Measurements from ENCODE around the gene TBP.

The TBP gene

GRCh38 chr6:170532867-170533488 is 21.2 kb upstream of the TBP start:
- H3K27ac ChIP-seq: no peak overlapping the region
- no peak for DNase-seq (ENCODE audit: low read depth, low spot score)

- H3K27ac ChIP-seq: no peak overlapping the region
- DNase-seq (ENCODE audit: low read depth, low spot score): no peak
Observed at GRCh38 chr6:170533792-170534191, 20.4 kb upstream of the TBP start.

DNA sequence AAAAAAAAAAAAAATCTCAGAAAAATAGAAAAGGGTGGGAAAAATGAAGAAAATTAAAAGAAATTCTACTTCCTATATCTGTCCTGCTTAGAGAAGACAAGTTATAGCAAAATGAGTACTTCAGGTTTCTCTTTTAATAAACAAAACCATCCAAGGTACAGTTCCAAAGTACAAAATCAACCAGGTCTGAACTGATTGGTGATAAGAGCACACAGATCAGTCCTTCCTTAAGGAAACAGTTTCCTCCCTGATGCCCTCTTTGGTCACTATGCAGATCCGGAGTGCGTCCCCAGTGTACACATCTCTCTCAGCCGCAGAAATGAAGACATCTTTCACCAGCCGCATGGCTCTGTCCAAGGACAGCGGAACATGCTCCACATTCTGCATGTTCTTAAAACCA is 19.2 kb upstream of the TBP start:
- H3K27ac ChIP-seq: no peak overlapping the region

DNA sequence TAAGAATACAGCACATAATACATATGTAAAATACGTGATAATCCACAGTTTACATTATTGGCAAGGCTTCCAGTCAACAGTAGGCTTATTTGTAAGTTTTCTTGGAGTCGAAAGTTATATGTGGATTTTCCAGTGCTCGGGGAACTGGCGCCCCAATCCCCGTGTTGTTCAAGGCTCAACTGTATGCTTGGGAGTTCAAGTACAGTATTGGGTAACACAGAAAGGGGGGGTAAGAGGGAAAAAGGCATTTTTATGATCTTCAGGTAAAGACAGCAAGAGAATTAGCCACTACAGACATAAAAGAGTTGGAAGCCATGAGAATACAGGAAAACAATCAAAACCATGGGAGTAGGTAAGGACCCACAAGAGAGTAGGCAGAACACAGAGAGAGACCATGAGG is 17.5 kb upstream of the TBP start:
- DNase-seq (ENCODE audit: low read depth, low spot score): no peak
- no peak overlapping the region for H3K27ac ChIP-seq

More for the DNA sequence above, 19.2 kb upstream of the TBP start:
- no peak for DNase-seq (ENCODE audit: low read depth, low spot score)

DNA sequence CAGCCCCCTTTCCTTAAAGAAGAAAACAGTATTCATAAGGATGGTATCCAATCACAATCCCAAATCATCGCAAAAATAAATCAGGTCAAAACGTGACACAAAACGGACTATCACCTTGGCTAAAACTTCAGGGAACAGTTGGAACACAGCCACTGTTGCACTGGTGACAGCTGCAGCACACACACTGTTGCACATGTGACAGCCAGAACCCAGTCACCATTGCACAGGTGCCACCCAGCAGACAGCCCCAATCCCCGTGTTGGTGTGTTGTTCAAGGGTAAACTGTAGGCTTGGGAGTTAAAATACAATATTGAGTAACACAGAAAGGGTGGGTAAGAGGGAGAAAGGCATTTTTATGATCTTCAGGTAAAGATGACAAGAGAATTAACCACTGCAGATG is 16.8 kb upstream of the TBP start:
- DNase-seq (ENCODE audit: low read depth, low spot score): no peak
- no peak overlapping the region for H3K27ac ChIP-seq

DNA sequence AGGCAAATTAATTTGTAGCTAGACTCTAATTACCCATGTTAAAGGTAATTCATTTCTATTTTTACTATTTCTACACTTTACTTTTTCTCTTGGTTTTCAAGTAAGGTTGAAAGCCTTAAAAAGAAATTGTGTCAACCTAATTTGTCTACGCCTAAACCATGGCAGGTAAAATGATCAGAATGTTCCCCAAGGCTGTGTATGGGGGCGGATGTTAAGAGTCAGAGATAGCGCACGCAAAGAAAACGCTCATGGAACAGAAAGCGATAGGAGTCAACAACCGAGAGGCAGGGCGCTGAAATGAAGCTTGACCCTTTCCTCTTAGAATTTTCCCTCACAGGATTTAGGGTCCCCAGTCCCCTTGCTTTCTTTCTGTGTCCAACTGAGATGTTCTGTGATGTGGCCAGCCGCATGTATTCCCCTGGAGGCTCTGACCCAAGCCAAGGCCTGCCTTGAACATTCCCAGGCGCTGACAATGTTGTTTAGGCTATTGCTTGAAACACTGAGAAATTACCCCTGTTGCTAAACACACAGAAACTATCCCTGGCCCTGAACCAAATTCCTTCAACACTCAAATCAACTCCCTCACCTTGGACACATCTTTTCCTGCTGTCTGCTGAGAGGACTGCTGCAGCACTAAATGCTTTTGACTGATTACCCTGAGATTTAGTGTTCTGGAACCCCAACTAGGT is 12.0 kb upstream of the TBP start:
- DNase-seq (ENCODE audit: low read depth, low spot score): no peak
- H3K27ac ChIP-seq: no peak overlapping the region

DNA sequence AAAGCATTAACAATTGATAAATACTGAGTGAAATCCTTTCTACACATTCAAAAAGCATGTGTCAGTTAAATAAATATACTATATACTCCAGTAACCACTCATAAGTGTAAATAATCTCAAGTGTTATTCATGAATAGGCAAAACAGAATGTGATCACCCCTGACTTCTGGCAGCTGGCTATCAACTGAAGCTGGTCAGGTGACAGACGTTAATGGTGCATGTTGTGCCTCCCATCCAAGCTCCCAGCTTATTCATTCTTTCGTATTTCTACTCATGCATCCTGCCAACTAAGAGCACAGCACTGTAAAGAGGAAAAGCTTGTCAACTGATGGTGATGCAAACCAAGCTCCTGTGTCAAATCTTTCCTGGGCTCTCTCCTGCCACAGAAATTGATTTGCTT is 8.8 kb upstream of the TBP start:
- DNase-seq (ENCODE audit: low read depth, low spot score): no peak

GRCh38 chr6:170552765-170553533 is 1.2 kb upstream of the TBP start, which contains the start of gene PSMB1:
Gene PSMB1, minus strand, starts transcription at chr6:170553307. Its CDS starts 65 bp downstream, at chr6:170553242.
- H3K27ac ChIP-seq: peak within 1 kb of the TSS; percentile 89
- peak; percentile 78 for DNase-seq (ENCODE audit: low read depth, low spot score)

More for the DNA sequence above, 8.8 kb upstream of the TBP start:
- H3K27ac ChIP-seq: no peak overlapping the region

- DNase-seq (ENCODE audit: low read depth, low spot score): peak; percentile 40
- peak overlapping the region; percentile 89 for H3K27ac ChIP-seq
Observed at GRCh38 chr6:170553534-170554012, 596 bp upstream of the TBP start.

GRCh38 chr6:170554796-170555137 is 598 bp downstream of the TBP start:
- no peak for DNase-seq (ENCODE audit: low read depth, low spot score)
- peak overlapping the region; percentile 89 for H3K27ac ChIP-seq

DNA sequence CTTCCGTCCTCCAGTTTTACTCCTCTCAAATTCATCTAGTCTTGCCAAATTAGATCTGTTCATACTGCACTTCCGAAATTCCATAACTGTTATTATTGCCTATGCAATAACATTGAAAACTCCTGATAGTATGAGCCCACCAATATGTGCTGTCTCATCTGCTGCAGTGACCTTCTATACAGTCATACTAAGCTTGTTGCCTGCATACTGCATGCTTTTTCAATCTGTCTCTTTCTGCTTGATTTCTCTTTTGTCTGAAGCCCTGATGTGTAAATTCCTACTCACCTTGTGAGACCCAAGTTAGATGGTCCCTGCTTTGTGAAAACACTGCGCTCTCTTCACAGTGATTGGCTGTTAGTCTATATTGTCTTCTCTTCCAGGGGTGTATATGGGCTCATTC is 1.1 kb downstream of the TBP start:
- H3K27ac ChIP-seq: no peak overlapping the region
- DNase-seq (ENCODE audit: low read depth, low spot score): no peak

GRCh38 chr6:170561555-170561954 is 7.4 kb downstream of the TBP start:
- H3K27ac ChIP-seq: no peak overlapping the region
- no peak for DNase-seq (ENCODE audit: low read depth, low spot score)

DNA sequence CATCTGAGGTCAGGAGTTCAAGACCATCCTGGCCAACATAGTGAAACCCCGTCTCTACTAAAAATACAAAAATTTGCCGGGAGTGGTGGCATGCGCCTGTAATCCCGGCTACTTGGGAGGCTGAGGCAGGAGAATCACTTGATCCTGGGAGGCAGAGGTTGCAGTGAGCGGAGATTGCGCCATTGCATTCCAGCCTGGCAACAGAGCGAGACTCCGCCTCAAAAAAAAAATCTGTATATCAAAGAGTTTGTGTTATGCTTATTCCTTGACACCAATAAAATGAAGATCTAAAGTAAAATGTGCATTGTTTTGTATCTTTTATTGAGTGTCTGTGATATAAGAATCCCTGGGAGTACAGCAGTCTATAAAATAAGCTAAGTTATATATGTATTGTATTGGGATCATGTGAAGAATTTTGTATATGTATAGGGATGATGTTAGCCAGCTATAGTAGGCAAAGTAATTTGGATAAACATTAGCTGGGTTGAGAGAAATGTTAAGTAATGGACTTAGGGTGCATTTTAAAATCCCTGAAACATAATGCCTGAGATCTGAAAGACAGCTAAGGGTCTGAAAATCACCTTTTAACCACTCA is 10.9 kb downstream of the TBP start:
- no peak overlapping the region for H3K27ac ChIP-seq
- DNase-seq (ENCODE audit: low read depth, low spot score): no peak

DNA sequence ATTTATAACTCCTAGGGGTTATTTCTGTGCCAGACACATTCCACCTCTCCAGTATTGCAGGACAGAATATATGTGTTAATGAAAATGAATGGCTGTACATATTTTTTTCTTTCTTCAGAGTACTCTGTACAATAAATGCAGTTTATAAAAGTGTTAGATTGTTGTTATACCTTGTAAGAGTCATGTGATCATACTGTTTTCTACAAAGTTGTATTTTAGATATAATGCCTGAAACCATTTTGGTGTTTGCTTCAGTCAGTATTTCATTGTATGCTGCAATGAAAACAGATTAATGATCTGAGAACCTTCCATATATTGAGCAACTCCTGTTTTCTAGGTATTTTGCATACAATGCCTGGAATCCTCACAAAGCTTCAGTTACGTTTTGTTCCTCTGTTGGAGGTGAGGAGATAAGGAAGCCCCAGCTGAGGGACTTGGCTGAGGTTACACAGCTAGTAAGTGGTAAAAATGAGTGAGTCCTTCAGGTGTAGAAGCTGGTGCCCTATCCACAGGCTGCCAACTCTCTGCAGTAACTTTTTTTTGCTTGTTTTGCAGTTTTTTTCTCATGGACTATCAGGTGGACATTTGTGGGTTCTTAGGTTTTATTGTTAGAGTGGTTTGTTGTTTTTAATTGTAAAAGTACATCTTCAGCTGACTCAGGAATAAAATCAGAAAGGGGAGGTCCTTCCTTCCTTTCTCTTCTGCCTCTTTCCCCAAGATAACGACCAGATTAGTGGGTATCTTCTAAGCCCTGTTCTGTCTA is 18.7 kb downstream of the TBP start:
- no peak overlapping the region for H3K27ac ChIP-seq
- DNase-seq (ENCODE audit: low read depth, low spot score): no peak

- H3K27ac ChIP-seq: no peak overlapping the region
- DNase-seq (ENCODE audit: low read depth, low spot score): no peak
Observed at GRCh38 chr6:170575250-170575649, 21.1 kb downstream of the TBP start.

DNA sequence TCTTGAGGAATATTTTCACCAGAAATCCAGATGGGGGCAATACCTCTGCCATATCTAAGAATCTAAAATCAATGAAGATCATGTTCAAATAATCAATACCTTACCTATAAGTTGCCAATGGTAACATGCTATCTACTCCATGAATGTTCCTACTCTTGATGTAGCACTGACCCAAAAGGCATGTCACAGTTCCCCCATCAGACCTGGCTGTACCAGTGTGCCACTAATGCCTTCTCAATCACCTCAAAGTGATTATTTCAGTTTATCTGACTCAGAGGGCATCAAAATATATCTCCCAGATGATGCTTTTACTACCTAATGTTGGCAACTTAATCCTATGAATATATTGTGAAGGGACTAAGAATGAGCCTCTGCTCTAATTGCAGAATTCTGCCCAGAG is 24.7 kb downstream of the TBP start:
- no peak for DNase-seq (ENCODE audit: low read depth, low spot score)

GRCh38 chr6:170583756-170584180 is 29.6 kb downstream of the TBP start:
- peak overlapping the region; percentile 72 for H3K27ac ChIP-seq
- no peak for DNase-seq (ENCODE audit: low read depth, low spot score)

More for the DNA sequence above, 24.7 kb downstream of the TBP start:
- no peak overlapping the region for H3K27ac ChIP-seq

DNA sequence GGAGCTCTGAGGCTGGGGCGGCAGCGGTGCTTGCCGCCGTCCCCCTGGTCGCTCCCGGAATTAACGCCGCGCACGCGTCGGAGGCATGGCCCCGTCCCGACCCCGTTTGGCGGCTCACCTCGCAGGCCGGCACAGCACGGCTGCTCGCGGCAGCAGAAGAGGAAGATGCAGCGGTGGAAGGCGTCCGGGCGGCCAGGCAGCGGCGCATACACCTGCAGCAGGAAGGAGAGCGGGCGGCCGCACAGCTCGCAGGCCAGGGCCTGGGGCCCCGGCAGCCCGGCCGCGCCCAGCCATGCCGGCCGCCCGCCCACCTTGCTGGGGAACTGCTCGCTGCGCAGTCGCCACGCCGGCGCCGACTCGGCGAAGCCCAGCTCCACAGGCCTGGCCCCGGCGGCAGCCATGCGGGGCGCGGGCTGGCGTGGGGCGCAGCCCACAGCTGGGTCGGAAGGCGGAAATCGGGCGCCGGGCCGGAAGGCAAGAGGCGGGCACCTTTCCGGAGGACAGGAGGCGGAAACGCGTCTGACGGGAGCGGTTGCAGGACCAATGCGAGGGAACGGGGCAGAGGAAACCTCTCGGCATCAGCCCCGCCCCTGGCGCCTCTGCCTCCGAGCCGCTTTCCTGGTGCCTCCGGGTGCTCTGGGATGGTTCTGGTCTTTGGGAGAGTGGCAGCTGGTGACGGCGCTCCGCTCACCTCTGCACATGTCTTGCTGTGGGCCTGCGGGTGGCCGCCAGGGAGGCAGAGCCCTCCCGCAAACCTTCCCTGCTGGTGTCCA is 30.2 kb downstream of the TBP start, which contains the start of gene PDCD2:
Gene PDCD2 (minus strand): TSS at position 457 of the 773 bp plus-strand sequence. CDS start 56 bp downstream, at position 401.
- H3K27ac ChIP-seq: peak within 1 kb of the TSS; percentile 72
- peak; percentile 56 for DNase-seq (ENCODE audit: low read depth, low spot score)

GRCh38 chr6:170584954-170585498 is 30.9 kb downstream of the TBP start:
- peak overlapping the region; percentile 72 for H3K27ac ChIP-seq
- DNase-seq (ENCODE audit: low read depth, low spot score): peak; percentile 8

All from epithelial cell of prostate (primary cell).